H1 (cell line): Measurements from ENCODE around the gene INPP5A.

ENCODE experiments used
- CTCF ChIP-seq, 3 experiments: IDR thresholded peaks; 1 replicate in 2 of 3; 2 replicates in 1 of 3; pipeline versions ENCODE4 v1.5.1 to v1.6.1; 2011; ENCODE audit warnings: low read length in 3 of 3, mild to moderate bottlenecking in 3 of 3, inconsistent platforms in 2 of 3, low read depth in 1 of 3, moderate library complexity in 1 of 3; ENCODE audit not compliant: insufficient read depth in 1 of 3; ENCODE audit errors: control extremely low read depth in 1 of 3
- EP300 ChIP-seq, 2 experiments: IDR thresholded peaks; 1 replicate in 1 of 2; 2 replicates in 1 of 2; pipeline ENCODE4 v1.6.1; 2011 to 2012; ENCODE audit warnings: low read depth in 2 of 2, low read length in 2 of 2, mild to moderate bottlenecking in 2 of 2, borderline replicate concordance in 1 of 2, inconsistent platforms in 1 of 2, moderate library complexity in 1 of 2
- EZH2 ChIP-seq: fragments of 200-600 bp; sonication (generic); IDR thresholded peaks from 2 replicates; pipeline ENCODE4 v1.7.1; 2012; ENCODE audit warnings: low read depth, mild to moderate bottlenecking, moderate library complexity, low read length, inconsistent platforms; ENCODE audit not compliant: severe bottlenecking
- GTF2F1 ChIP-seq: IDR thresholded peaks from 2 replicates; pipeline ENCODE4 v1.6.1; 2012; ENCODE audit warnings: low read depth, low read length, improper control_type of control experiment, borderline replicate concordance
- HDAC6 ChIP-seq: IDR thresholded peaks from one replicate; pipeline ENCODE4 v1.7.1; 2012; ENCODE audit warnings: low read depth, mild to moderate bottlenecking, inconsistent platforms, low read length, moderate library complexity
- JUN ChIP-seq: IDR thresholded peaks from 2 replicates; pipeline ENCODE4 v1.6.1; 2011; ENCODE audit warnings: low read depth, mild to moderate bottlenecking, improper control_type of control experiment, low read length
- KDM1A ChIP-seq: fragments of 200-600, 300-600 bp; sonication (generic); IDR thresholded peaks from 2 replicates; pipeline ENCODE4 v1.7.1; 2016; ENCODE audit warnings: mild to moderate bottlenecking, low read length, borderline replicate concordance
- POLR2AphosphoS5 ChIP-seq: IDR thresholded peaks from 2 replicates; pipeline ENCODE4 v1.6.1; 2011; ENCODE audit warnings: low read depth, low read length
- RAD21 ChIP-seq, 2 experiments: IDR thresholded peaks in 1 of 2; conservative IDR thresholded peaks in 1 of 2; 2 replicates each; pipeline ENCODE4 v1.6.1; 2011; ENCODE audit warnings: low read depth in 2 of 2, low read length in 2 of 2, improper control_type of control experiment in 1 of 2, inconsistent platforms in 1 of 2, mild to moderate bottlenecking in 1 of 2, moderate library complexity in 1 of 2
- SAP30 ChIP-seq: fragments of 300-600 bp; sonication (generic); IDR thresholded peaks from 2 replicates; pipeline ENCODE4 v1.7.1; 2012; ENCODE audit warnings: low read length, moderate library complexity, mild to moderate bottlenecking, inconsistent platforms; ENCODE audit not compliant: insufficient read depth, insufficient replicate concordance
- SUZ12 ChIP-seq: fragments of 200-600 bp; sonication (generic); IDR thresholded peaks from 2 replicates; pipeline ENCODE4 v1.6.1; 2012; ENCODE audit warnings: mild to moderate bottlenecking, inconsistent platforms, low read length, moderate library complexity, mixed read lengths
- TAF1 ChIP-seq: IDR thresholded peaks from 2 replicates; pipeline ENCODE4 v1.6.1; 2011; ENCODE audit warnings: mild to moderate bottlenecking, low read depth, low read length
- USF2 ChIP-seq: IDR thresholded peaks from 2 replicates; pipeline ENCODE4 v1.6.1; 2011; ENCODE audit warnings: low read length, improper control_type of control experiment

- TF ChIP-seq USF2 (no peak), POLR2AphosphoS5 (no peak), CTCF (IDR thresholded peaks at IDR 0.05; ENCODE audit: control extremely low read depth in 1 of 3, insufficient read depth in 1 of 3, low read depth in 1 of 3, low read length in 3 of 3) (no peak), KDM1A (no peak), TAF1 (no peak), GTF2F1 (no peak), JUN (no peak), EZH2 (no peak), SAP30 (no peak), RAD21 (IDR thresholded peaks at IDR 0.05 in 1 of 2, conservative IDR thresholded peaks at IDR 0.05 in 1 of 2; ENCODE audit: low read depth in 2 of 2, low read length in 2 of 2) (no peak), HDAC6 (no peak), EP300 (IDR thresholded peaks at IDR 0.05; ENCODE audit: borderline replicate concordance in 1 of 2, low read depth in 2 of 2, low read length in 2 of 2) (no peak), SUZ12 (no peak)
Observed at GRCh38 chr10:132507956-132508490, 29.6 kb upstream of the INPP5A start.
